HG03520 (cell line): Measurements from ENCODE around the gene MAPRE3.

Source experiments
- ATAC-seq: cut with Tn5 transposase; IDR thresholded peaks from one replicate; pipeline ENCODE4 v1.9.1; 2021; ENCODE audit warnings: mild to moderate bottlenecking, moderate library complexity; ENCODE audit not compliant: unreplicated experiment

MAPRE3 gene

DNA sequence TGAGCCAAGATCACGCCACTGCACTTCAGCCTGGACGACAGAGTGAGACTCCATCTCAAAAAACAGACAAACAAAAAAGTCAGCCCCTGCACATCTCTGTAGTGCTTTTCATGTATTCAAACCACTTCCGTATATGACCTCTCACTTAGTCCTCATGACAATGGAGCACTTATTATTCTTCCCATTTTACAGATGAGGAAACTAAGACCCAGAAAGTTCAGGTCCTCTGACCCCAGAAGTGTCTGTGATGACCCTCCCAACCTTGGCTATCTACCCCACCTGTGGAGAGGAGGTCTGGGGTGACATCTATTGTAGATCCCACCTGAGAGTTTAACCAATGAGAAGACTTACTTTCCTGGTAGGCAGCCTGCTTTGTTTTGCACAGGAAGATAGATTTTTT, 21.6 kb upstream of the MAPRE3 start:
- no peak for ATAC-seq

- ATAC-seq = no peak
Measured at GRCh38 chr2:26950246-26950645, 20.2 kb upstream of the MAPRE3 start.

GRCh38 chr2:26951236-26951635, 19.2 kb upstream of the MAPRE3 start:
- no peak for ATAC-seq

- ATAC-seq = no peak
Measured at GRCh38 chr2:26952374-26952773, 18.1 kb upstream of the MAPRE3 start.

DNA sequence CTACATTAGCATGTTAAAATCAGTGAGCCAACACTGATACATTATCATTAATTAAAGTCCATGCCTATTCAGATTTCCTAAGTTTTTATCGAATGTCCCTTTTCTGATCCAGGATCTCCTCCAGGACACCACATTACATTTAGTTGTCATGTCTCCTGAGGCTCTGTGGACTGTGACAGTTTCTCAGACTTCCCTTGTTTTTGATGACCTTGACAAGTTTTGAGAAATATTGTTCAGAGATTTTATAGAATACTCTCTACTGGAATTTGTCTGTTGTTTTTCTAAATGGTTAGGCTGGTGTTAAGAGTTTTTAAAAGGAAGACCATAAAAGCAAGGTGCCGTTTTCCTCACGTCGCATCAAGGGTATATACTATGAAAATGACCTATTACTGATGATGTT, 16.3 kb upstream of the MAPRE3 start:
- ATAC-seq = no peak

GRCh38 chr2:26957041-26957440, 13.4 kb upstream of the MAPRE3 start:
- no peak for ATAC-seq

- no peak for ATAC-seq
Measured at GRCh38 chr2:26957534-26957933, 12.9 kb upstream of the MAPRE3 start.

DNA sequence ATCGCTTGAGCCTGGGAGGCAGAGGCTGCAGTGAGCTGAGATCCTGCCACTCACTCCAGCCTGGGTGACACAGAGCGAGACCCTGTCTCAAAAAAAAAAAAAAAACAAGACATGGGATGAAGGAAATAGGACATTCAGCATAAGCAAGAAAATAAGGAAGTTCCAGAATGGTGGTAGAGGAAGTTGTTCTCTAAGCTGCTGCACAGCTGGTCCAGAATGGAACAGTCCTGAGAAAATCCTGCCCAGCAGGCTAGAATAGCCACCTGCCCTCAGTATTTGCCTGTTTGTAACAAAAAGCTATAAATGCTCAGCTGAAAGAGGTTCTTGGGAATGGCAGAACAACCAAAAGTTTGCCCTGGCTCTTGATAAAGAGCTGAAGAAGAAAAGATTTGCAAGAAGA, 11.1 kb upstream of the MAPRE3 start:
- ATAC-seq = no peak

GRCh38 chr2:26964446-26965130, 5.8 kb upstream of the MAPRE3 start:
- ATAC-seq = no peak

DNA sequence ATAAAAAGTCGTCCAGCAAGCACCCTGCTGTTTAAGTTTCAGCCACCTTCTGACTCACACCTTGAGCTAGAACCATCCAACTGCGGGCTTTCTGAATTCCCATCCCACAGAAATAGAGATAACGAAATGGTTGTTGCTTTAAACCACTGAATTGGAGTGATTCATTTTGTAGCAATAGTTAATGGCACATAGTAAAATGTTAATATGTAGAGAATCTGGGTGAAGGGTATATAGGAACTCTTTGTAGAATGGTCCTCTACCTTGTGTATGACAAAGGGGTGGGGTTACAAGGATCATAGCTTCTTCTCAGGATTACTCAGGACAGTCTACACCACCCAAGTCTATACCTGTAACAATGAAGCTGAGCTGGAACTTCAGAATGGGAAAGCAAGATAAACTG, 2.4 kb upstream of the MAPRE3 start:
- ATAC-seq = no peak

- no peak for ATAC-seq
Measured at GRCh38 chr2:26969077-26969844, 1.2 kb upstream of the MAPRE3 start.

DNA sequence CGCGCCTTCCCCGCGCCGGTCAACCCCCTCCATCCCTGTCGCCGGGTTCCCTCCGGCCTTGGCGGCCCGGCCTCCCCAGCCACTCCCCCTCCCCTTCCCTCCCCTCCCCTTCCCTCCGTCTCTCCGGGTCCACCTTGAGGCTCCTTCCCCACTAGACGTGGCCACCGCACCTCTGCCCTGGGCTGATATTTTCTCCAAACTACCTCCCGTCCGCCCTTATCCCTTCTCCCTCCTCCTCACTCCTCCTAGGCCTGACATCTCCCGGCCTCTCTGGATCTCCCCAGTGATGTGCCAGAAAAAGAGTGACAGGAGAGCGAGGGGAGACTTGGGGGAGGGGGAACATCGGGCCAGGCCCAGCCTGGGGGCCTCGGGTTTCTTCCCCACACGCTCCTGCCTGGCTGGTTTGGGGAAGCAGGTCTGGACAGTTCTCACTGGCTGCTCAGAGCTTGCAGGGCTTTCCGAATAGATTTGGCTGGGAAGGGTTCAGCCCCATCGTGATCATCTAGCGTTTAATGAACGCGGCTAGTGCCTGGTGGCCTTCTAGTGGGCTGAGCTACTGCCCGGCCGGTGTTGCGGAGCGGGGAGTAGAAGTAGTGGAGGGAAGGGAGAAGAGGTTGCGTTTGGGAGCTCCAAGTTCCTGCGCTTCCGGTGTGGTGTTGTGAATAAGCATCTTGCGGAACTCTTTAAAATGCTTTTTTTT, 641 bp downstream of the MAPRE3 start:
- peak; percentile 19 for ATAC-seq

GRCh38 chr2:26971911-26972786, 1.7 kb downstream of the MAPRE3 start:
- no peak for ATAC-seq

DNA sequence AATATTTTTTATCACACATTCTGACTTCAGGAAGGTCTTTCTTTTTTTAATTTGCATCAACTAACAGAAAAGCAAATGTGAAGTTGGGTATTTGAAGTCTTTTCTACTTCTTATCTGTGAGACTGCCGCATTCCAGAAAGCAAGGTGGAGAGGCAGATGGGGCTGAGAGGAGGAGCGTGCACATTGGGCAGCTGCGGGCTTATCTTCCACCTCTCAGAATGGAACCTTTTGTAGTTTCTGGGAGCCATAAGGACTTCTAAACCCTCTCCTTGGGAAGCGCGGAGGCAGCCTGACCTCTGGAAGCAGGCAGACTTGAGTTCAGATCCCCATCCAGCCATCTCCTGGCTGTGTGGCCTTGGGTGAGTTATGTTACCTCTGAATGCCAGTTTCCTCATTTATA, 3.9 kb downstream of the MAPRE3 start:
- ATAC-seq = no peak

- ATAC-seq = no peak
Measured at GRCh38 chr2:26975102-26975501, 4.7 kb downstream of the MAPRE3 start.

DNA sequence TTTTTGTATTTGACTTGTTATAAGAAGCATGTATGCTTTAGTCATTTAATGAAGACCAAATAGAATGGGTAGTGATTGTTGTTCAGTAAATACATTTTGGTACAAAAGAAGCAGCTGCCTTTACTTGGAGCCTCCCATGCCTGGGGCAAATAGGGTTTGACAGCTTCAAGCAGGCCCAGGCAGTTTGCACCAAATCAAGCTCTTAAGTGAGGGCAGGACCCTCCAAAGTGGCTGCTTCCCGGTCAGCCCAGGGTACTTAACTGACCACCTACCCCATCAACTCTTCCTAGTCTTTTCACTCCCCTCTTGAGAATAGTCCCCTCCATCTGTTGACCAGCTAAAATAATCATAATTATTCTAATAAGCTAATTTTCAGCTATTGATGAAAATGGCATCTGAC, 5.2 kb downstream of the MAPRE3 start:
- ATAC-seq = no peak

- no peak for ATAC-seq
Measured at GRCh38 chr2:26976237-26976636, 5.8 kb downstream of the MAPRE3 start.

- no peak for ATAC-seq
Measured at GRCh38 chr2:26977012-26977411, 6.6 kb downstream of the MAPRE3 start.

DNA sequence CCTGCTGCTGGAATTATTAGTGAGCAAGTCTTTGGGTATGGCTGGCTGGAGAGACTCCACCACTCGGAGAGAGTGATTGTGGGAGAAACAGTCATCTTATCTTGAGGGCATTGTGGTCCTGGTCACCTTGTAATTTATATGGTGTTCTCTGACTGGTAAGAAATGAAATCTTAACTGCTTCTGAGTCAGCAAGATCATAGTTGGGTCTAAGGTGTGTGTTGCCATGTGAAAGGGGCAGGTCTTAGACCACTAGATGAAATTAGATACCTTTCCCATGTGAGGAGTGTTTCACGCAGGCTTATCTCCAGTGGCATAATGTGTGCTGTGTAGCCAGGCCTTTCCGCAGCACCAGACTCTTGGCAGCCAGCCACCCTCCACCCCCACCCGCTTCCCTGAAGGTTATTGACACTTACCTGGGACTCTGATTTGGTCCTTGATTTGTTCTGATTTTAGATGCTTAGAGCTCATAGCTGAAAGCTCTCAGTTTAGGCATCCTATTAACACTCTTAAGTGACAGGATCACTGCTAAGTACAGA, 7.7 kb downstream of the MAPRE3 start:
- ATAC-seq = no peak

GRCh38 chr2:26979741-26980140, 9.3 kb downstream of the MAPRE3 start:
- no peak for ATAC-seq

- ATAC-seq = no peak
Measured at GRCh38 chr2:26980971-26981370, 10.5 kb downstream of the MAPRE3 start.
